ENCODE data around the gene CXCR4. TPM values are rescaled to one million over a fixed set of nuclear protein-coding genes. Genes with fewer than 3 reads are reported as not detected.

The CXCR4 gene
- total and polyA plus RNA-seq, 12 donors: 21.9 to 344 (median 78.6) TPM

DNA sequence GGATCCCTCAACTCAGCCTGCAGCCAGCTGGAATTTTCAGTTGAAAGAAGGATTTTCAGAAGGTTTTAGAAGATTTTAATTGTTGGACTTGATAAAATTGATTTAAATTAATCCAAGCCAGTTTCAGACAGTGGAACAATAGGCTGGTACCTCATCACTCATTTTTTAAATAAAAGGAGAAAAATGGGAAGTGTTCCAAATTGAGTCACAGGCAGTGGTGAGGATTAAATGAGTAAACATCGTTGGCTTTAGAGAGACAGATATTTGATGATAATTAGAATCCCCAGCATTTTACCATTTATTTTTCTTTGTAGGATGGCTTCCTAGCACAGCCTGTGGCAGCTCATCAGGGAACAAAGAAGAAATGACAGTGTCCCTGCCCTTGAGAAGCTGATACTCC lies 7.4 kb downstream of the CXCR4 start:
- TF ChIP-seq POLR2A (IDR thresholded peaks at IDR 0.05): no peak
- TF ChIP-seq CTCF (IDR thresholded peaks at IDR 0.05): no peak
- Histone ChIP-seq H3K4me3 (no peak overlapping the region), H3K4me1 (replicated peaks in 1 of 2) (peaks cover 0 to 18% of the 10 kb centered on the region in 2 donors), H3K9me3 (replicated peaks in 1 of 3) (no peaks in the 10 kb centered on the region), H3K27me3 (no peaks in the 10 kb centered on the region), H3K27ac (no peak overlapping the region), H3K36me3 (replicated peaks in 1 of 2) (peaks cover 0 to 15% of the 10 kb centered on the region in 2 donors)
- intact Hi-C loops (cut with DNase I): loop anchor here in 1 of 2 donors (10.0 kb wide), 1 partner anchor 196 kb away; no protein-coding TSS in a partner anchor
- no peak for DNase-seq
- WGBS, 4 donors: 22 to 44% (median 29%) methylated on average over 1 of the region's 1 CpG

- no peak overlapping the region for H3K4me3 ChIP-seq
- H3K27ac ChIP-seq: no peak overlapping the region
- TF ChIP-seq CTCF (IDR thresholded peaks at IDR 0.05) (no peak), POLR2A (IDR thresholded peaks at IDR 0.05) (no peak)
- 66 to 83% (median 75%) methylated on average over 3 of the region's 3 CpGs for WGBS, 4 donors
- H3K9me3 ChIP-seq (replicated peaks in 1 of 3): no peaks in the 10 kb centered on the region
- H3K36me3 ChIP-seq (replicated peaks in 1 of 2): no peaks in the 10 kb centered on the region
- intact Hi-C loops (cut with DNase I): no loop called here
- H3K4me1 ChIP-seq (replicated peaks in 1 of 2): no peaks in the 10 kb centered on the region
- DNase-seq: no peak
- H3K27me3 ChIP-seq: no peaks in the 10 kb centered on the region
Measured at GRCh38 chr2:136108463-136108862, 9.5 kb downstream of the CXCR4 start.

DNA sequence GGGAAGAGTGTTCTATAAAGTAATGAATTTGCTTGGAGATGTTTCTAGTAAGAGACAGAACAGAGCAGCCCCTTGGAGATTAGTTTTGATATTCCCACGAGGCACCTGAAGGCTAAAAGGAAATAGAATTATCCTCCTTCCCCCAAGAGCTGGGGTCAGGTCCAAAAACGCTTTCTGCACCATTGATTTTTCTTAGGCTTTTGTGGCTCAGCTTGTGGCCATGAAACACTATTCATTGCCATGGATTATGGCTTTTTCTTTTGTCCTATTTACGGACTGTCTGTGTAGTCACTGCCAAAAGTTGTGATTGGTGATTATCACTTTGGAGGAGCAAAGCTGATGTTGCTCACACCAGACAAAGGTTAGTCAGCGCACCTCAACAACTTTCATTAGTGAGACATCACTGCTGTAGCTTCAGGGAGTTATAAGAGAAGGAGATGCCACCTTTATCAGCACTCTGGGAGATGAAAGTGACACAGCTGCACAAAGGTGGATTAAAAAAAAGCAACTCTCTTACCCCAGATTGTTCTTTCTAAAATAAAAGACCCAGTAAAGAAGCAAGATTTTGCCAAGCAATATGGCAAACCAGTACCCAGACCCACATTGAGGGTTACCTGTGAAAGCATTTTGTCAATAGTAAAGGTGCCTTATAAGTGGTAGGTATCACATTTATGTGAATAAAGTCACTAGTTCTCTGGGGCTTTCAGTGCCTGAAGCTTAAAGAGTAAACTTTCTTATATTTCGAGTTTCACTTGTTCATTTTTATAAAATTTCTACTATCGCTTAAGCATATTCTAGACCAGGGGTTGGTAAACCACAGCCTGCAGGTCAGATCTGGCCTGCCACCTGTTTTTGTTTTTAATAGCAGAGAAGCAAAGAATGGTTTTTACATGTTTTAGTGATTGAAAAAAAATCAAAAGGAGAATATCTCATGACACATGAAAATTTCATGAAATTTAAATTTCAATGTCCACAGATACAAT lies 10.6 kb downstream of the CXCR4 start:
- whole genome bisulfite sequencing, 4 donors: 67 to 78% (median 71%) methylated on average over 6 of the region's 6 CpGs
- Histone ChIP-seq H3K27me3 (no peaks in the 10 kb centered on the region), H3K4me1 (replicated peaks in 1 of 2) (no peaks in the 10 kb centered on the region), H3K4me3 (no peak overlapping the region), H3K27ac (no peak overlapping the region), H3K9me3 (replicated peaks in 1 of 3) (no peaks in the 10 kb centered on the region), H3K36me3 (replicated peaks in 1 of 2) (no peaks in the 10 kb centered on the region)
- intact Hi-C loops (cut with DNase I): no loop called here
- no peak for TF ChIP-seq CTCF (IDR thresholded peaks at IDR 0.05)
- no peak for TF ChIP-seq POLR2A (IDR thresholded peaks at IDR 0.05)
- DNase-seq: no peak

- intact Hi-C loops (cut with DNase I): no loop called here
- 65 to 79% (median 68%) methylated on average over 7 of the region's 7 CpGs for WGBS, 4 donors
- no peak for TF ChIP-seq POLR2A (IDR thresholded peaks at IDR 0.05)
- TF ChIP-seq CTCF (IDR thresholded peaks at IDR 0.05): no peak
- Histone ChIP-seq H3K36me3 (replicated peaks in 1 of 2) (no peaks in the 10 kb centered on the region), H3K27me3 (no peaks in the 10 kb centered on the region), H3K4me3 (no peak overlapping the region), H3K9me3 (replicated peaks in 1 of 3) (no peaks in the 10 kb centered on the region), H3K4me1 (replicated peaks in 1 of 2) (no peaks in the 10 kb centered on the region), H3K27ac (no peak overlapping the region)
- no peak for DNase-seq
Measured at GRCh38 chr2:136106505-136106904, 11.4 kb downstream of the CXCR4 start.
